OCI-LY1 (cell line): ENCODE measurements around the gene PPP2R2D.
A peak's percentile ranks its signal among the peaks of the same experiment; 100 is the strongest.

ENCODE experiments used
- H2AFZ ChIP-seq: fragments of 200-600 bp; sonication (generic), shearing (Covaris generic); 2 replicates; pipeline ENCODE4 v1.6.0; 2014; ENCODE audit warnings: antibody characterized with exemption, mild to moderate bottlenecking, low read length
- H3F3A ChIP-seq: fragments of 200-600 bp; sonication (generic), shearing (Covaris generic); 2 replicates; pipeline ENCODE4 v1.6.0; 2014; ENCODE audit warnings: mild to moderate bottlenecking, antibody characterized with exemption, low read length, moderate library complexity; ENCODE audit not compliant: insufficient read depth
- H3K27ac ChIP-seq: fragments of 200-600 bp; sonication (generic); 2 replicates; pipeline ENCODE4 v1.5.1; 2014; ENCODE audit warnings: low read length, mixed run types, mild to moderate bottlenecking, low read depth; ENCODE audit not compliant: poor library complexity, severe bottlenecking
- H3K27me3 ChIP-seq: fragments of 200-600 bp; sonication (generic); 2 replicates; pipeline ENCODE4 v1.6.0; 2014; ENCODE audit warnings: antibody characterized with exemption, mild to moderate bottlenecking, low read length, moderate library complexity; ENCODE audit not compliant: insufficient read depth
- H3K36me3 ChIP-seq: fragments of 200-600 bp; sonication (generic); 2 replicates; pipeline ENCODE4 v1.6.1; 2014; ENCODE audit warnings: mild to moderate bottlenecking, antibody characterized with exemption, low read length, moderate library complexity, mixed read lengths; ENCODE audit not compliant: insufficient read depth
- H3K4me1 ChIP-seq: fragments of 200-600 bp; sonication (generic); 2 replicates; pipeline ENCODE4 v1.5.1; 2014; ENCODE audit warnings: mild to moderate bottlenecking, low read length, moderate library complexity; ENCODE audit not compliant: insufficient read depth, severe bottlenecking
- H3K4me2 ChIP-seq: fragments of 200-600 bp; sonication (generic), shearing (Covaris generic); 2 replicates; pipeline ENCODE4 v1.6.1; 2014; ENCODE audit warnings: low read length
- H3K4me3 ChIP-seq: fragments of 200-600 bp; sonication (generic); 2 replicates; pipeline ENCODE4 v1.5.1; 2014; ENCODE audit warnings: low read length, low read depth, mild to moderate bottlenecking, mixed read lengths; ENCODE audit not compliant: poor library complexity, severe bottlenecking
- H3K79me2 ChIP-seq: fragments of 200-600 bp; shearing (Covaris generic); 2 replicates; pipeline ENCODE4 v1.6.1; 2016; ENCODE audit warnings: mixed run types, low read length, mixed read lengths; ENCODE audit not compliant: insufficient read depth
- H3K9ac ChIP-seq: fragments of 200-600 bp; sonication (generic), shearing (Covaris generic); 2 replicates; pipeline ENCODE4 v1.6.1; 2014; ENCODE audit warnings: mild to moderate bottlenecking, low read length, mixed read lengths
- H3K9me2 ChIP-seq: fragments of 200-600 bp; sonication (generic), shearing (Covaris generic); 2 replicates; pipeline ENCODE4 v1.6.1; 2014; ENCODE audit warnings: low read depth, mild to moderate bottlenecking, low read length, mixed read lengths
- H3K9me3 ChIP-seq: fragments of 200-600 bp; shearing (Covaris generic); 2 replicates; pipeline ENCODE4 v1.6.1; 2014; ENCODE audit warnings: low read length, mixed read lengths
- H4K20me1 ChIP-seq: fragments of 200-600 bp; sonication (generic), shearing (Covaris generic); 2 replicates; pipeline ENCODE4 v1.6.0; 2016; ENCODE audit warnings: mild to moderate bottlenecking, low read length; ENCODE audit not compliant: insufficient read depth
- CTCF ChIP-seq: fragments of 200-600 bp; sonication (generic), shearing (Covaris generic); IDR thresholded peaks from 2 replicates; pipeline ENCODE4 v1.5.1; 2017; ENCODE audit warnings: mild to moderate bottlenecking, antibody characterized with exemption, low read length, moderate library complexity, mixed read lengths
- EZH2 ChIP-seq: fragments of 200-600 bp; sonication (generic), shearing (Covaris generic); IDR thresholded peaks from 2 replicates; pipeline ENCODE4 v1.8.0; 2017; ENCODE audit warnings: borderline replicate concordance, mixed run types, mild to moderate bottlenecking, antibody characterized with exemption, low read length, moderate library complexity, mixed read lengths

The PPP2R2D gene

GRCh38 chr10:131874991-131875451 is 25.8 kb upstream of the PPP2R2D start:
- H3K9ac ChIP-seq, result no peak overlapping the region
- H3F3A ChIP-seq, result no peaks in the 10 kb centered on the region
- no peaks in the 10 kb centered on the region for H3K27me3 ChIP-seq
- no peak overlapping the region for H3K27ac ChIP-seq
- no peak overlapping the region for H2AFZ ChIP-seq
- no peaks in the 10 kb centered on the region for H3K36me3 ChIP-seq
- H3K79me2 ChIP-seq, result no peaks in the 10 kb centered on the region
- H3K9me2 ChIP-seq, result no peaks in the 10 kb centered on the region
- TF ChIP-seq EZH2 (no peak), CTCF (peak; percentile 80)
- H3K4me3 ChIP-seq, result no peak overlapping the region
- no peaks in the 10 kb centered on the region for H3K4me1 ChIP-seq
- H3K9me3 ChIP-seq, result no peaks in the 10 kb centered on the region
- H4K20me1 ChIP-seq, result no peaks in the 10 kb centered on the region
- no peak overlapping the region for H3K4me2 ChIP-seq

GRCh38 chr10:131875501-131875900 is 25.3 kb upstream of the PPP2R2D start:
- Histone ChIP-seq H3K4me2 (no peak overlapping the region), H3K27me3 (no peaks in the 10 kb centered on the region), H3K4me3 (no peak overlapping the region)

GRCh38 chr10:131876017-131876416 is 24.8 kb upstream of the PPP2R2D start:
- Histone ChIP-seq H3K27ac (no peak overlapping the region), H3K27me3 (no peaks in the 10 kb centered on the region), H3F3A (no peaks in the 10 kb centered on the region), H3K4me3 (no peak overlapping the region), H4K20me1 (no peaks in the 10 kb centered on the region), H3K4me1 (no peaks in the 10 kb centered on the region), H3K9ac (no peak overlapping the region), H3K9me3 (no peaks in the 10 kb centered on the region), H3K9me2 (no peaks in the 10 kb centered on the region), H3K79me2 (no peaks in the 10 kb centered on the region), H3K4me2 (no peak overlapping the region), H3K36me3 (no peaks in the 10 kb centered on the region), H2AFZ (no peak overlapping the region)
- TF ChIP-seq CTCF, result no peak
- TF ChIP-seq EZH2, result no peak

More at GRCh38 chr10:131875501-131875900, 25.3 kb upstream of the PPP2R2D start:
- Histone ChIP-seq H3K27ac (no peak overlapping the region), H3F3A (no peaks in the 10 kb centered on the region), H3K9ac (no peak overlapping the region), H2AFZ (no peak overlapping the region), H3K9me3 (no peaks in the 10 kb centered on the region), H3K36me3 (no peaks in the 10 kb centered on the region), H3K9me2 (no peaks in the 10 kb centered on the region), H4K20me1 (no peaks in the 10 kb centered on the region), H3K79me2 (no peaks in the 10 kb centered on the region), H3K4me1 (no peaks in the 10 kb centered on the region)
- TF ChIP-seq EZH2, result no peak
- TF ChIP-seq CTCF, result no peak
